ENCODE measurements around the gene TMEM132A. TPM values are rescaled to one million over a fixed set of nuclear protein-coding genes. Genes with fewer than 3 reads are reported as not detected.

The TMEM132A gene
- total and polyA plus RNA-seq, 10 of the 15 experiments (the other 5 are each of a cell fraction or from before 2014, with no cell fraction given): 0.16 to 25.0 (median 4.3) TPM

DNA sequence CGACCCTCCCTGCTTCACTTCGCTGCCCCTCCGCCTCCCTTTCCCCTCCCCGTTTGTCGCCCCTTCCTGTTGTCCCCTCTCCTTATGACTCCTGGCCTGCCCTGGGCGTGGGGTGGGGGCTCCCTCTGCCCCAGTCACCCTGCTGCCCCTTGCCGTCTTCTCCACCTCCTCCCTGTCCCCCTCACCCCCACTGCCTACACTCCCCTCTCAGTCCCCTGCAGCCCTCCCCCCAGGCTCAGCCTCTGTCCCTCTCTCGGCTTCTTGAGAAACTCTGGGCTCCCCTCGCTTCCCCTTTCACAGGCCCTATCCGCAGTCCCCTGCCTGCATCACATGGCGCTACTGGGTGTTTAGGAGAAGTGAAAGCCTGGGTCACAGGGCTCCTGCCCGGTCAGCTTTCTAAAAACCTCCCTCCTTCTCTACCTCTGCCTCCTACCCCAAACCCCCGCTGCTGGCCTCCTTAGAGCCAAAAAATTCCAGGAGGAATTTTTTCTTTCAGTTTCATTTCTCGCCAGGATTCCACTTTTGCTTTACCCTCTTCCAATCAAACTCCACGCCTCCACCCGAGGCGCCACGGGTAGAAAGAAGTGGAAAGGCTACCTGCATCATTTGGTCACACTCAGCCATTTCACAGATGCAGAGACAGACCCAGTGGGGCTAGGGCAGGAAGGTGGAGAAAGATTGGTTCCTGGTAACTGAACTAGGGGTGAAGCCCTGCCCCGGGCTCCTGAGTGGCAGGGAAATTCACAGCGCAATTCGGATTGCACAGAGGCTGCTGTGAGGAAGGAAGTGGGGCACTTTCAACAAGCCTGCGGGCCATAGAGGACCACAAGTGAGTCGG is 27.9 kb downstream of the TMEM132A start, which contains the start of gene SLC15A3 (continued):
- TF ChIP-seq, protein P1, sequence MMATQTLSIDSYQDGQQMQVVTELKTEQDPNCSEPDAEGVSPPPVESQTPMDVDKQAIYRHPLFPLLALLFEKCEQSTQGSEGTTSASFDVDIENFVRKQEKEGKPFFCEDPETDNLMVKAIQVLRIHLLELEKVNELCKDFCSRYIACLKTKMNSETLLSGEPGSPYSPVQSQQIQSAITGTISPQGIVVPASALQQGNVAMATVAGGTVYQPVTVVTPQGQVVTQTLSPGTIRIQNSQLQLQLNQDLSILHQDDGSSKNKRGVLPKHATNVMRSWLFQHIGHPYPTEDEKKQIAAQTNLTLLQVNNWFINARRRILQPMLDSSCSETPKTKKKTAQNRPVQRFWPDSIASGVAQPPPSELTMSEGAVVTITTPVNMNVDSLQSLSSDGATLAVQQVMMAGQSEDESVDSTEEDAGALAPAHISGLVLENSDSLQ (IDR thresholded peaks at IDR 0.05): peak; percentile 93
- TF ChIP-seq, protein P2, sequence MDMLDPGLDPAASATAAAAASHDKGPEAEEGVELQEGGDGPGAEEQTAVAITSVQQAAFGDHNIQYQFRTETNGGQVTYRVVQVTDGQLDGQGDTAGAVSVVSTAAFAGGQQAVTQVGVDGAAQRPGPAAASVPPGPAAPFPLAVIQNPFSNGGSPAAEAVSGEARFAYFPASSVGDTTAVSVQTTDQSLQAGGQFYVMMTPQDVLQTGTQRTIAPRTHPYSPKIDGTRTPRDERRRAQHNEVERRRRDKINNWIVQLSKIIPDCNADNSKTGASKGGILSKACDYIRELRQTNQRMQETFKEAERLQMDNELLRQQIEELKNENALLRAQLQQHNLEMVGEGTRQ (IDR thresholded peaks at IDR 0.05; ENCODE audit: borderline replicate concordance, low read depth, low read length): peak; percentile 80
- TF ChIP-seq MEF2B (IDR thresholded peaks at IDR 0.05; ENCODE audit: partially characterized antibody, poor library complexity, severe bottlenecking) (peak; percentile 44), MXI1 (IDR thresholded peaks at IDR 0.05; ENCODE audit: low read depth, low read length) (peak; percentile 90), TCF7 (IDR thresholded peaks at IDR 0.05; ENCODE audit: borderline replicate concordance) (no peak), BCL11A (IDR thresholded peaks at IDR 0.05; ENCODE audit: low read depth, low read length) (peak; percentile 41; the same call in 1 of the 2 replicates), MYC (IDR thresholded peaks at IDR 0.05; ENCODE audit: insufficient read depth, insufficient read length, insufficient replicate concordance, low read length, severe bottlenecking) (no peak), FOXM1 (IDR thresholded peaks at IDR 0.05; ENCODE audit: low read depth, low read length) (no peak), CHD2 (IDR thresholded peaks at IDR 0.05; ENCODE audit: borderline replicate concordance, low read depth, low read length) (no peak), GATAD2B (conservative IDR thresholded peaks at IDR 0.05; ENCODE audit: low read depth) (peak; percentile 66; the same call in 1 of the 2 replicates), NR2C1 (IDR thresholded peaks at IDR 0.05) (0 out of 2 replicates have a peak, but pooled peaks have one; percentile 26), EZH2 (IDR thresholded peaks at IDR 0.05; ENCODE audit: borderline replicate concordance, control insufficient read depth, low read depth, low read length) (no peak), PAX8 (IDR thresholded peaks at IDR 0.05) (no peak), SREBF1 (IDR thresholded peaks at IDR 0.05; ENCODE audit: low read length) (no peak), MTA2 (IDR thresholded peaks at IDR 0.05; ENCODE audit: low read depth) (peak; percentile 61), YY1 (IDR thresholded peaks at IDR 0.05; ENCODE audit: low read depth, low read length) (peak; percentile 39; the same call in 1 of the 2 replicates)
- TF ChIP-seq, protein P3, sequence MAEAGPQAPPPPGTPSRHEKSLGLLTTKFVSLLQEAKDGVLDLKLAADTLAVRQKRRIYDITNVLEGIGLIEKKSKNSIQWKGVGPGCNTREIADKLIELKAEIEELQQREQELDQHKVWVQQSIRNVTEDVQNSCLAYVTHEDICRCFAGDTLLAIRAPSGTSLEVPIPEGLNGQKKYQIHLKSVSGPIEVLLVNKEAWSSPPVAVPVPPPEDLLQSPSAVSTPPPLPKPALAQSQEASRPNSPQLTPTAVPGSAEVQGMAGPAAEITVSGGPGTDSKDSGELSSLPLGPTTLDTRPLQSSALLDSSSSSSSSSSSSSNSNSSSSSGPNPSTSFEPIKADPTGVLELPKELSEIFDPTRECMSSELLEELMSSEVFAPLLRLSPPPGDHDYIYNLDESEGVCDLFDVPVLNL (IDR thresholded peaks at IDR 0.05; ENCODE audit: low read depth, low read length): no peak
- TF ChIP-seq, protein P4, sequence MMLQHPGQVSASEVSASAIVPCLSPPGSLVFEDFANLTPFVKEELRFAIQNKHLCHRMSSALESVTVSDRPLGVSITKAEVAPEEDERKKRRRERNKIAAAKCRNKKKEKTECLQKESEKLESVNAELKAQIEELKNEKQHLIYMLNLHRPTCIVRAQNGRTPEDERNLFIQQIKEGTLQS (IDR thresholded peaks at IDR 0.05; ENCODE audit: borderline replicate concordance, extremely low read depth, low read depth, low read length): no peak
- TF ChIP-seq, protein P5, sequence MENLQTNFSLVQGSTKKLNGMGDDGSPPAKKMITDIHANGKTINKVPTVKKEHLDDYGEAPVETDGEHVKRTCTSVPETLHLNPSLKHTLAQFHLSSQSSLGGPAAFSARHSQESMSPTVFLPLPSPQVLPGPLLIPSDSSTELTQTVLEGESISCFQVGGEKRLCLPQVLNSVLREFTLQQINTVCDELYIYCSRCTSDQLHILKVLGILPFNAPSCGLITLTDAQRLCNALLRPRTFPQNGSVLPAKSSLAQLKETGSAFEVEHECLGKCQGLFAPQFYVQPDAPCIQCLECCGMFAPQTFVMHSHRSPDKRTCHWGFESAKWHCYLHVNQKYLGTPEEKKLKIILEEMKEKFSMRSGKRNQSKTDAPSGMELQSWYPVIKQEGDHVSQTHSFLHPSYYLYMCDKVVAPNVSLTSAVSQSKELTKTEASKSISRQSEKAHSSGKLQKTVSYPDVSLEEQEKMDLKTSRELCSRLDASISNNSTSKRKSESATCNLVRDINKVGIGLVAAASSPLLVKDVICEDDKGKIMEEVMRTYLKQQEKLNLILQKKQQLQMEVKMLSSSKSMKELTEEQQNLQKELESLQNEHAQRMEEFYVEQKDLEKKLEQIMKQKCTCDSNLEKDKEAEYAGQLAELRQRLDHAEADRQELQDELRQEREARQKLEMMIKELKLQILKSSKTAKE (IDR thresholded peaks at IDR 0.05; ENCODE audit: low read depth, poor library complexity, severe bottlenecking): no peak
- TF ChIP-seq, protein P6, sequence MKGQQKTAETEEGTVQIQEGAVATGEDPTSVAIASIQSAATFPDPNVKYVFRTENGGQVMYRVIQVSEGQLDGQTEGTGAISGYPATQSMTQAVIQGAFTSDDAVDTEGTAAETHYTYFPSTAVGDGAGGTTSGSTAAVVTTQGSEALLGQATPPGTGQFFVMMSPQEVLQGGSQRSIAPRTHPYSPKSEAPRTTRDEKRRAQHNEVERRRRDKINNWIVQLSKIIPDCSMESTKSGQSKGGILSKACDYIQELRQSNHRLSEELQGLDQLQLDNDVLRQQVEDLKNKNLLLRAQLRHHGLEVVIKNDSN (IDR thresholded peaks at IDR 0.05; ENCODE audit: borderline replicate concordance, extremely low read length, insufficient read depth, low read depth, low read length): peak; percentile 83
